GM21447 (cell line): ENCODE measurements around the gene RAPGEF5.

Experiments used
- ATAC-seq: cut with Tn5 transposase; IDR thresholded peaks from one replicate; pipeline ENCODE4 v1.9.1; 2021; ENCODE audit not compliant: unreplicated experiment

Gene RAPGEF5

DNA sequence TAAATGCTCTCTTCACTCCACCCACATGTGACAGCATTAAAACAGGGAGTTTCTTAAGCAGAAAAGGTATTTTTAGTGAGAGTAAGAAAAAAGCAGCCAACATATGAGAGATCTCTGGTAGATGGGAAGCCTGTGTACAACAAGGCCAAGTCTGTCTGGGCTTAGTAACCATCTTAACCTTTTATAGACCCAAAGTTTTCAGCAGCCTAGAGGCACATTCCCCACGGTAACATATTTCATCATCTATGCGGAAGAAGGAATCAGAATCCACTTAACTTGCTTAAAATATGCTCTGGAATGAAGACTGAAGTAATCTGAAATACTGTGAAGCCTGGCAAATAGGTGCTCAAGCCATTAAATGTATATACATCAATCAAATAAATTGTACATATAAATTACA lies 127.8 kb downstream of the RAPGEF5 start:
- no peak for ATAC-seq

DNA sequence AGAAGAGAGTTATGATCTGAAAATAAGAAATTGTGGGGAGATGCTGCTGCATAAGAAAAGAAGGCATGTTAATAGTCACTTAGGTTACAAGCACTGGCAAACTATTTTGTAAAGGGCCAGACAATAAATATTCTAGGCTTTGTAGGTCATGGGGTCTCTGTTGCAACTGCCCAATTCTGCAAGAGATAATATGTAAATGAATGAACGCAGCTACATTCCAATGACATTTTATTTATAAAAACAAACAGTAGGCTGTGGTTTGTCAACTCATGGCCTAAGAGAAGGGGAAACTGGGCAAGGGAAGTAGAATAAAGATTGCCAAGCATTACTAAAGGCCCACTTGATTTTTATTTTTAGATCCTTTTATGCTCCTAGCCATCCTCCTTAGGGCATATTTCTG lies 133.1 kb downstream of the RAPGEF5 start:
- ATAC-seq = no peak

- ATAC-seq = no peak
These were observed 136.0 kb downstream of the RAPGEF5 start for GRCh38 chr7:22220941-22221340.

DNA sequence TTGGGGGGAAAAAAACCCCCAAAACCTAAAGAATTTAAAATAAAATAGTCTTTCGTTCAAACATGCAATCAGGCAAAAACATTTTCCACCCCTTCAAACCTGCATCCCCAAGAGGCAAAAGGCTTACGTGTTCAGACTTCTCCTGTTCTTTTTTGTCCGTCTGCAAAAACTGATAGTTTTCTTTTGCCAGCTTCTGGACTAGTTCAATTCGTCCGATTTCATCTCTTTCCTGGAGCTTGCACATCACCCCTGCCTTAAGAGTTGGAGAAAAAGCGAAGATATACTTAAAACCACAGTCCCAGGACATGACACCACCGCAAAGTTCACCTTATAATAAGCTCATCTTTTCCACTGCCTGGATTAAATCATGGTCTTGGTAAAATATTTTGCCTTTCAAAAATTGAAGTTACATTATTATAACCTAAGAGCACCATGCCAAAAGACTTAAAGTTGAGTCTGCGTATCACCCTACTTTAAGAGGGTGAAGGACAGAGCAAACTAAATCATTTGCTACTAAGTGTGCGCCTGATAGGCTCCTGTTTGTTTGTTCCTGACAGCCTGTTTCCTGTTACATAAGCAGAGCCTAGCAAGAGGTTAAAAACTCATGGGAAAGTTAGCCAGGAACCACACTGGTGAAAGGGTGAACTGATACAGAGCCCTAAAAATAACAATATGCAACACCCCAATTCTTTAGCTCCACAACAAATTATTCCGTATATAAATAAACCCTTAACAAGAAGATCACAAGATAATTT lies 137.0 kb downstream of the RAPGEF5 start:
- no peak for ATAC-seq

- no peak for ATAC-seq
These were observed 137.9 kb downstream of the RAPGEF5 start for GRCh38 chr7:22219036-22219435.

DNA sequence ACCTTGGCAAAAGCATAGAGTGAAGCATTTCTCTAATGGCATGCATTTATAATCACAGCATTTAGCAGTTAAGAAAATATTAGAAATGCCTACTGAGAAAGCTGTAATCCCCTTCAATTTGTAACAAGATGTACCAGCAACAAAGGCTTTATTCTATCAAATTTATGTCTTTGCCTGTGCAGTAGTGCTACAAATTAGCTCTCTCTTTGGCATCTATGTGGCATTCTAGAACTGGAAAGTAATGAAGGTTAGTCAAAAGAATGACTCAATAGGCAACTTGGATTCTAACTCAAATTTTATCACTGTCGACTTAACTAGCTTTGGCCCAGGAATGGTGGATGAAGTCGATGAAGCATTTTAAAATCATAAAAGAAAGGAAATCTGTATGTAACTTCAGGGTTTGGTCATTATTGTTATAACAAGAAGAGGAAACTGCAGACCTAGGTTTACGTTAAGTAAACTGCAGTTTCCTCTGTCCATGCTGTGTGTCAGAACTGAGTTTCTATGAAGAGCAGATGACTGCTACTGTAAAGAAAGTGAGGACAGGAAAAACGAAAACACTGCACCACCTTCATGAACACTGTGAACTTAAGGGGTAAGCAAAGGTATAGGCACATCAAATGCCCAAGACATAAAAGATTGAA lies 140.0 kb downstream of the RAPGEF5 start:
- ATAC-seq = no peak

DNA sequence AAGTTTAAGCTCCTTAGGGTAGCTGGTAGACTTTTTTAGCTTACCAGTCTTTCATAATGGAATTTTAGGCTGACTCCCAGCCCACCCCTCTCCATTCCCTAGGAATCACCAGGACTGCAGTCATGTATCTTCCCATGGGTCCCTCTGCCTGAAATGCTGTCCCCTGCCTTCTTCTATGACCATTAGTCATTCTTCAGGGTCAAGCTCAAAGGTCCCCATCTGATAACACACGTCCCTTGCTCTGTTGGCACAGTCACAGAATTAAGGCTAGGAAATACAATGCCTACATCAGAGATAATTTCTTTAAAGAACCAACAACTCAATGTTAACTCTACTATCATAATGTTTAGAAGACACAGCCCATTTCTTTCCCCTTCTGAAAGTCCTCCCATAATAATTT lies 140.6 kb downstream of the RAPGEF5 start:
- ATAC-seq = no peak

- no peak for ATAC-seq
These were observed 143.0 kb downstream of the RAPGEF5 start for GRCh38 chr7:22214000-22214399.

DNA sequence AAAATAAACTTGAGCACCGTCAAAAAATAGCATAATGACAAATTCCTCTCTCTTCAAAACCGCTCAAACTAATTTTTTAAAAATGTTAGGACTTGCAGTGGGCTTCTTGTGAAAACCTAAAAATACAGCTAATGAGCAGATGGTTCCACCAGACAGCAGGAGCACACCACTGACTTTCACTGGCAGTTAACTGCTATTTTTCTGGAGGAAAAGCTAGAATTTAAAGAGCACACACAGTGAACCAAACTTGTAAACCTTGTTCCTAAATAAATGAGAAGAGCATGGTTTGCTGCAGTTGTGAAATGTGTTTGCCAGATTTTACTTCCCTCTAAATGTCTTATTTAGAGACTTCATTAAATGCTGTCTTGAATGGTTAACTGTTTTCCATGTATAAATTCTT lies 143.9 kb downstream of the RAPGEF5 start:
- no peak for ATAC-seq

GRCh38 chr7:22210967-22211366 lies 146.0 kb downstream of the RAPGEF5 start:
- ATAC-seq = no peak

GRCh38 chr7:22210355-22210754 lies 146.6 kb downstream of the RAPGEF5 start:
- ATAC-seq = no peak

GRCh38 chr7:22208799-22209198 lies 148.2 kb downstream of the RAPGEF5 start:
- ATAC-seq = no peak

DNA sequence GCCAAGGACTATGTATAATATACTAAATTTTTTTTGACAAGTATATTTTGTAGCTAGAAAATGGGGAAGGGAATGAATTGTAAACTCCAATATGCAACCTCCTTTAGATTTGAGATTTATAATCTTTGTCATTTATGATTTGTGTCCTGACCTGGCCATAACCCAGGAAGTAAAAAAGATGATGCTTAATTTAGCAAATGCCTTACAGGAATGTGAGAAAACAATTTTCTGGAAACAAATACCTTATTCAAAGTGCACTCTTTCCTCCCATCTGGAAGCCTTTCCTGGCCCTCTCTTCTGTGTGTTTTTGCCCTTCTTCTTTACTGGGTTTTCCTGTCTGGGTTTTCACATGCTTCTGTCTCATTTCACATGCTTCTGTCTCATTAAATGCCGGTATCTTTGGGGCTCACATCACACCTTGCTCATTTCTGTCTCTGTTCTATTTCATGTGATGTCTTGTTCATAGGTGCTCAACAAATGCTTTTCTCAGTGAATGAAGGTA lies 149.2 kb downstream of the RAPGEF5 start:
- ATAC-seq = no peak

- ATAC-seq = no peak
These were observed 151.3 kb downstream of the RAPGEF5 start for GRCh38 chr7:22205631-22206030.

DNA sequence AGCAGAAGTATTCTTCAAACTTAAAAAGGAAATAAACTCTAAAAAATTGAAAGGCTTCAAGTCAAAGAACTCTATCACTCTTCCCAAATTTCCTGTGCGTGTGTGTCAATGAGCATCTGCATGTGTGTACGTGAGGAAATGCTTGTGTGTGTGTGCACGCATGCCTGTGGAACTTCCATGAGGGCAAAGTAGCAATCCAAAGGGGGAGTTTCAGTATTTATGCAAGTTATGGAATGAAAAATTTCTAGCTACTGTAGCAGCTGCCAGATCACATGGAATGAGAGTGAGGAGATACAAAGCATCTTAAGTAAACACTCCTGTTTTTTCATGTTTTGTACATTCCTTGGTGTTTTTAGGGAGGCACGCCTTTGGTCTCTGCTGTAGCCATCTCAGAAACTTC lies 152.6 kb downstream of the RAPGEF5 start:
- ATAC-seq = no peak

DNA sequence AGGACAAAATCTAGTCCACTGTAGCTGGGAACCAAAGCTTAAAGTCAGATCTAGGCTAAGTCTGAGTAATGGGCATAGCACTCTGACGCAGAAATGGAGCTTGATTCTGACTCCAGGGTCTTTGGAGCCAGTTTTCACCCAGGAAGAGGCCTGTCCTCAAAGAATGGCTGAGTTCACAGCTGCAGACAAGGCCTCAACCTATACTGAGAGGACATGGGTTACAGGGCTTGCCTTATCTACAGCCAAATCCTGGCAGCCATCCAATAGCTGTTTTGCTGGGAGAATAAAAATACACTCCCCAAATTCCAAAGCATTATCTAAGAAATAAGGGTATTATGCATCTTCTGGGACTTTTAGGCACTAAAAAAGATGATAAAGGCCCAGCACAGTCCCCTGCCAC lies 154.8 kb downstream of the RAPGEF5 start:
- ATAC-seq = no peak

DNA sequence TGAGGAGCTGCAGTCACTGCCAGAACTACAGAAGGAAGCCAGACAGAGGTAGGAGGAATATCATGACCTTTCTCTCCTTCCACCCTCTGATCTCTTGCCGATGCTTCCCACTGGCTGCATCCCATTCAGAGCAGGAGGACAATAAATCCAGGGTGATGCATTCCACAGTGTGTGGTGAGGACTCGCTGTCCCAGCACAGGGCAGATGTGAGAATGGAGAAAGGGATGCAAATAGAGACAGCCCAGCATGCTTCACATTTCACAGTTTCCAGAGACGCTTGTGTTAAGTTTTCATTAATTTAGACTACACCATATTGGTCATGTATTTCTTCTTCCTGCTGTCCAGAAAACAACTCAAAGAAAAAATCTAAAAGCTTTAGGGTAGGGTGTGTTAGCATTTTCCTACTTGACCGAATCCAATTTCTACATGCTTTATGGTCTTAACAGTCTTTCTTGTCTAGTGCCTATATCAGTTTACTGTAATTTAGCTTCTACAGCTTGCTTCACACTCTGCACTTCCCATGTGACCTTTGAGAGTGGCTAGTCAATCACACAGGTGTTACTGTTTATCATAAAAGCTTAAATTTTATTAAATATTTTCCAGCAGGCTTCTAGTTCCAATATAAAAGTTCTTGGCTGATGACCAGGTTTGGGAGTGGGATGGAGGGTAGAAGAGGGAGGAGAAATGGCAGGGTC lies 155.6 kb downstream of the RAPGEF5 start:
- no peak for ATAC-seq

- no peak for ATAC-seq
These were observed 156.2 kb downstream of the RAPGEF5 start for GRCh38 chr7:22200777-22201176.

DNA sequence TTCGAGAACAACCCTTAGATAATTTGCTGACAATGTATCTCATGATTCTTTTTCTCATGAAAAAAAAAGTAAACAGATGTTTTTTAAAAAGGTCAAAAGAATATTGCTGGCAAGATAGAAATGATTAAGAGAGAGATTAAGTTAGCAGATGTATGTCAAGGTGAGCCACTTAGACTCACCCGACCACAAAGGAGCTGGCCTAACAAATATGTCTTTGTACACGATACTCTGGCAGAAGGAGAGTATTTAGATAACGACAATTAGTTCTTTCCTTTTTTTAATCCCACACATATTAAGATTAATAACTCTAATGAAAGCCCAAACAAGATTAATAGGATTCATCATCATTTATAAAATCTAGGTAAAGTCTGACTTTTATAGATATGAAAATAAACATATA lies 156.7 kb downstream of the RAPGEF5 start:
- ATAC-seq = no peak

- no peak for ATAC-seq
These were observed 159.6 kb downstream of the RAPGEF5 start for GRCh38 chr7:22197376-22197775.

- ATAC-seq = no peak
These were observed 160.5 kb downstream of the RAPGEF5 start for GRCh38 chr7:22196429-22196828.
